ENCODE measurements around the gene SCNM1. TPM values are rescaled to one million over a fixed set of nuclear protein-coding genes. Genes with fewer than 3 reads are reported as not detected.
A peak's percentile ranks its signal among the peaks of the same experiment; 100 is the strongest.

The SCNM1 gene
- total and polyA plus RNA-seq, 2 donors (not counting 1 experiment from before 2014, with no cell fraction given) = 29.2 to 29.7 TPM

GRCh38 chr1:151189637-151190445 lies 23.9 kb downstream of the SCNM1 start, which contains the start of gene VPS72:
Gene VPS72 (minus strand): TSS chr1:151190197. CDS start chr1:151190121, 76 bp downstream.
- Histone ChIP-seq H3K27me3 (ENCODE audit: control insufficient read depth, insufficient read depth, low read length) (no peaks in the 10 kb centered on the region), H3K4me1 (ENCODE audit: control insufficient read depth, extremely low read depth, insufficient read depth, low read length) (peaks cover 8% of the 10 kb centered on the region), H3K4me2 (ENCODE audit: extremely low read depth, insufficient read depth, low read length) (peak within 1 kb of the TSS; percentile 96), H3K36me3 (ENCODE audit: control insufficient read depth, insufficient read depth, low read length) (peaks cover 6% of the 10 kb centered on the region), H3K9ac (ENCODE audit: insufficient read depth, low read length) (peak within 1 kb of the TSS; percentile 83), H3K4me3 (replicated peaks in 1 of 4; ENCODE audit: control extremely low read depth in 1 of 4, insufficient read depth in 1 of 4, low read depth in 3 of 4, low read length in 4 of 4) (peak within 1 kb of the TSS; percentile 90 to 99 (median 94)), H2AFZ (ENCODE audit: low read length) (peak within 1 kb of the TSS; percentile 75), H4K20me1 (ENCODE audit: control insufficient read depth, extremely low read depth, insufficient read depth, low read length) (no peaks in the 10 kb centered on the region), H3K9me3 (ENCODE audit: control insufficient read depth, insufficient read depth, low read depth, low read length) (no peaks in the 10 kb centered on the region), H3K27ac (ENCODE audit: insufficient read depth, low read length) (peak within 1 kb of the TSS; percentile 89), H3K79me2 (ENCODE audit: control insufficient read depth, insufficient read depth, low read length) (peaks cover 28% of the 10 kb centered on the region)
- peak; percentile 89 to 93 for DNase-seq (ENCODE audit: low read depth in 2 of 2)
- TF ChIP-seq EZH2 (IDR thresholded peaks at IDR 0.05; ENCODE audit: low read length, missing control alignments) (no peak), CTCF (conservative IDR thresholded peaks at IDR 0.05 in 1 of 2, IDR thresholded peaks at IDR 0.05 in 1 of 2; ENCODE audit: low read depth in 1 of 2, low read length in 2 of 2) (no peak)

GRCh38 chr1:151192047-151192446 lies 26.1 kb downstream of the SCNM1 start:
- Histone ChIP-seq H3K4me2 (ENCODE audit: extremely low read depth, insufficient read depth, low read length) (no peak overlapping the region), H3K9ac (ENCODE audit: insufficient read depth, low read length) (no peak overlapping the region), H3K4me1 (ENCODE audit: control insufficient read depth, extremely low read depth, insufficient read depth, low read length) (peaks cover 8% of the 10 kb centered on the region), H3K9me3 (ENCODE audit: control insufficient read depth, insufficient read depth, low read depth, low read length) (no peaks in the 10 kb centered on the region), H3K27ac (ENCODE audit: insufficient read depth, low read length) (no peak overlapping the region), H4K20me1 (ENCODE audit: control insufficient read depth, extremely low read depth, insufficient read depth, low read length) (no peaks in the 10 kb centered on the region), H3K27me3 (ENCODE audit: control insufficient read depth, insufficient read depth, low read length) (no peaks in the 10 kb centered on the region), H3K79me2 (ENCODE audit: control insufficient read depth, insufficient read depth, low read length) (peaks cover 22% of the 10 kb centered on the region), H2AFZ (ENCODE audit: low read length) (no peak overlapping the region), H3K4me3 (replicated peaks in 1 of 4; ENCODE audit: control extremely low read depth in 1 of 4, insufficient read depth in 1 of 4, low read depth in 3 of 4, low read length in 4 of 4) (no peak overlapping the region), H3K36me3 (ENCODE audit: control insufficient read depth, insufficient read depth, low read length) (no peaks in the 10 kb centered on the region)
- no peak for DNase-seq (ENCODE audit: low read depth in 2 of 2)
- no peak for TF ChIP-seq CTCF (conservative IDR thresholded peaks at IDR 0.05 in 1 of 2, IDR thresholded peaks at IDR 0.05 in 1 of 2; ENCODE audit: low read depth in 1 of 2, low read length in 2 of 2)
- no peak for TF ChIP-seq EZH2 (IDR thresholded peaks at IDR 0.05; ENCODE audit: low read length, missing control alignments)

- no peaks in the 10 kb centered on the region for H4K20me1 ChIP-seq (ENCODE audit: control insufficient read depth, extremely low read depth, insufficient read depth, low read length)
- H3K27me3 ChIP-seq (ENCODE audit: control insufficient read depth, insufficient read depth, low read length) = no peaks in the 10 kb centered on the region
- no peak overlapping the region for H2AFZ ChIP-seq (ENCODE audit: low read length)
- no peaks in the 10 kb centered on the region for H3K9me3 ChIP-seq (ENCODE audit: control insufficient read depth, insufficient read depth, low read depth, low read length)
- H3K4me2 ChIP-seq (ENCODE audit: extremely low read depth, insufficient read depth, low read length) = no peak overlapping the region
- no peak overlapping the region for H3K27ac ChIP-seq (ENCODE audit: insufficient read depth, low read length)
- DNase-seq (ENCODE audit: low read depth in 2 of 2) = no peak
- peaks cover 15% of the 10 kb centered on the region for H3K79me2 ChIP-seq (ENCODE audit: control insufficient read depth, insufficient read depth, low read length)
- TF ChIP-seq CTCF (conservative IDR thresholded peaks at IDR 0.05 in 1 of 2, IDR thresholded peaks at IDR 0.05 in 1 of 2; ENCODE audit: low read depth in 1 of 2, low read length in 2 of 2) = no peak
- no peak for TF ChIP-seq EZH2 (IDR thresholded peaks at IDR 0.05; ENCODE audit: low read length, missing control alignments)
- H3K36me3 ChIP-seq (ENCODE audit: control insufficient read depth, insufficient read depth, low read length) = no peaks in the 10 kb centered on the region
- H3K4me1 ChIP-seq (ENCODE audit: control insufficient read depth, extremely low read depth, insufficient read depth, low read length) = peaks cover 11% of the 10 kb centered on the region
- H3K4me3 ChIP-seq (replicated peaks in 1 of 4; ENCODE audit: control extremely low read depth in 1 of 4, insufficient read depth in 1 of 4, low read depth in 3 of 4, low read length in 4 of 4) = no peak overlapping the region
- no peak overlapping the region for H3K9ac ChIP-seq (ENCODE audit: insufficient read depth, low read length)
These were observed 27.4 kb downstream of the SCNM1 start for GRCh38 chr1:151193304-151193703.
